Duodenal mucosa (tissue), 2 donors: Measurements from ENCODE around the gene PDE4B.

Experiments
- H3K27ac ChIP-seq: one replicate; pipeline ENCODE4 v1.7.0; 2013; ENCODE audit warnings: low read depth, low read length
- H3K27me3 ChIP-seq, 2 donors: one replicate each; pipeline ENCODE4 v1.7.0; 2013; ENCODE audit warnings: low read length in 2 of 2, control low read depth in 1 of 2; ENCODE audit not compliant: insufficient read depth in 2 of 2, control insufficient read depth in 1 of 2
- H3K36me3 ChIP-seq, 2 donors: one replicate each; pipeline ENCODE4 v1.7.0; 2013; ENCODE audit warnings: low read length in 2 of 2, control low read depth in 1 of 2; ENCODE audit not compliant: insufficient read depth in 2 of 2, control insufficient read depth in 1 of 2
- H3K4me1 ChIP-seq, 2 donors: one replicate each; pipeline ENCODE4 v1.7.0; 2013; ENCODE audit warnings: low read length in 2 of 2, control low read depth in 1 of 2; ENCODE audit not compliant: insufficient read depth in 2 of 2, control insufficient read depth in 1 of 2
- H3K4me3 ChIP-seq, 2 donors: one replicate each; pipeline ENCODE4 v1.7.0; 2013; ENCODE audit warnings: low read length in 2 of 2, low read depth in 1 of 2
- H3K9ac ChIP-seq, 2 donors: one replicate each; pipeline ENCODE4 v1.7.0; 2013; ENCODE audit warnings: low read length in 2 of 2, low read depth in 1 of 2
- H3K9me3 ChIP-seq, 2 donors: one replicate each; pipeline ENCODE4 v1.7.0; 2013; ENCODE audit warnings: low read length in 2 of 2, control low read depth in 1 of 2; ENCODE audit not compliant: control insufficient read depth in 1 of 2

The PDE4B gene

DNA sequence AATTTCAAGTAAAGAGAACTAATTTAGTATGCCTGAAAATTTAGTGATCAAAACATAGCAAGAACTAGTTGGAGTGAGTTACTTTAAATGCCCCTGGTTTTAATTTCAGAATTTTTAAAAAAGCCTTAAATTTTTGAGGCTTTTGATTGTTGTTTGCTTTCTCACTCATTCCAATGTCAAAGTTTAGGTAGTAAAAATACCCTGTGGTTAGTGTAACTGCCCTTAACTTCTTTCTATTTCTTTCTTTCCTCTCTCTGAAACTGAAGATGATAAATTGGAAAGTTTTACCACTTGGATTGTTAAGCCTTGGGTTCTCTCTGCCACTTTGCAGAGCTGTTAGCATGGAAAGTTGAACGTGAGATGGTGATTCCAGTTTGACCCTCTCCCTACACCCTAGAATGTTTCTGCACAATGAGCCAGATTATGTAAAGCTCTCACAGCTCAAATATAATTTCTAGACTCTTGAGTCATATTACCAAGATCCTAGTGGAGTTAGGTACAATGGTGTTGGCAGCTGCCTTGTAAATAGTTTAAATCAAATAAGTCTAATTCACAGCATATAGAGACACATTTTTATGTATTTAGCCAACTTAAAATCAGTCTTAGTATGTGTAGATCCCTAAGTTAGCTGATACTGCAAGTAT is 548.9 kb downstream of the PDE4B start:
- no peaks in the 10 kb centered on the region for H3K36me3 ChIP-seq
- no peak overlapping the region for H3K27ac ChIP-seq
- H3K4me1 ChIP-seq: peaks cover 8 to 26% of the 10 kb centered on the region in 2 donors
- H3K27me3 ChIP-seq: no peaks in the 10 kb centered on the region
- no peak overlapping the region for H3K4me3 ChIP-seq
- H3K9me3 ChIP-seq: no peaks in the 10 kb centered on the region
- no peak overlapping the region for H3K9ac ChIP-seq

GRCh38 chr1:66342707-66343106 is 550.0 kb downstream of the PDE4B start:
- Histone ChIP-seq H3K4me3 (no peak overlapping the region), H3K4me1 (peaks cover 0 to 15% of the 10 kb centered on the region in 2 donors), H3K27ac (no peak overlapping the region), H3K27me3 (no peaks in the 10 kb centered on the region), H3K36me3 (no peaks in the 10 kb centered on the region), H3K9me3 (no peaks in the 10 kb centered on the region), H3K9ac (no peak overlapping the region)

DNA sequence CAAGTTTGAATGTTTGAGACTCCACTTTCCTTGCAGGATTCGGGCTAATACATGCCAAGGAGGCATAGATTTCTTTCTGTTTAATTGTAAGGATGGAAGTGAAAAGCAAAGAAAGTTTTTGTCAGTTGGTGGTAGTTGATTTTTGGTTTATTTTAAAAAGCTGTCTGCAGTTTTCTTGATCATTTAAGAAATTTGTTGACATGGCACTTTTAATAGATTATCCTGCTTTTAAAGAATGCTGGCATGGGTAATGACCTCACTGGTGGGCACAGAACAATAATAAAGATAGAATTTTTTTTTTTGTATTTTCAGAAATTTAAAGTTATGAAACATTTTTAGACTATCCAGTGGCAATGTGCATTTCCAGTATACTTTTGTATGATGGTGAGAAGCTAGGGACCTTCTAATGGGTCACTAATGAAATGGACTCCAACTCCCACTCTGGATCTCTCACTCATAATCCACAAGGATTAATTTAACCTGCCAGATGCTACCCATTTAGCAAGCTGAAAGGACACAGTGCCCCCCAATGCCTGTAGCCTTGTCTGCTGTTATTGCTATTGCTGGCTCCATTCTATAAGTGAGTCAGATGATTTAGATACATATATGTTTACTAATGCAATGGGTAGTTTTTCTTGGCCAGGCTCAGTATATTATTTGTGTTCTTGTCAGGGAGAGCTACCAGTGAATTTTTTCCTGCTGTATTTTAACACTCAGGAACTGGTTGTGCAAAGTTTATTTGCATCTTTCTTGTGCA is 551.1 kb downstream of the PDE4B start:
- Histone ChIP-seq H3K9ac (no peak overlapping the region), H3K4me3 (no peak overlapping the region), H3K27me3 (no peaks in the 10 kb centered on the region), H3K9me3 (no peaks in the 10 kb centered on the region), H3K4me1 (peaks cover 0 to 15% of the 10 kb centered on the region in 2 donors), H3K27ac (no peak overlapping the region), H3K36me3 (no peaks in the 10 kb centered on the region)

DNA sequence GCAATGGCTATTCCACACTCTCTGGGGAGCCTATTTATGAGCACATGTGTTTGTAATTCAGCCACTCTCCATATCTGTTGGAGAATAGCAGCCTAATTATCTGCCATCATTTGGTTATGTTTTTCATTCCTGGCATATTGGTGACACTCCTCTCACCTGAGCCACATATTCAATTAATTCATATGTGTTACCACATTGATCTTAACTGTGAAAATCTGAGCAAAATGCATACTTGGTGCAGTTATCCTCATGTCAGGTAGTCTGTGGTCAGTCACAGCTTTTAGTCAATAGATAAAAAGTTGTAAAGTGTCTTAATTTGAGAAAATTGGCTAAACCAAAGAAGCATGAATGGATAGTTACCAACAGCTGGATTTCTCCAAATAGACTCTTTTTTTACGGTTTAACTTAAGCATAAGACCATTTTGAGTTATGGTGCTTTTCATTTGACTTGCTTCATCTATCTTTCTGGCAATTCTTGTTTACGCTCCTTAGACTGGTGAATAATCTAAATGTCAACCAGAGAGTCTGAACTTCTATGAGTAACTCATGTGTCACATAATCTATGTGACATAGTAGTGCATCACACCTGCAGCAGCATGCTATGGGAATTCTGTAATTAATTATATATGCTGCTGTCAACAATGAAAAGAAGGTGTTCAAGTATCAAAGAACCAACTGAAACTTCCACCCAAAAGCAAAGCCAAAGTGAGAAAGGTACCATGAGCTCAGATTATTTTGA is 553.5 kb downstream of the PDE4B start:
- no peaks in the 10 kb centered on the region for H3K9me3 ChIP-seq
- H3K36me3 ChIP-seq: no peaks in the 10 kb centered on the region
- H3K27ac ChIP-seq: no peak overlapping the region
- H3K4me1 ChIP-seq: peaks cover 7 to 27% of the 10 kb centered on the region in 2 donors
- H3K4me3 ChIP-seq: no peak overlapping the region
- no peaks in the 10 kb centered on the region for H3K27me3 ChIP-seq
- H3K9ac ChIP-seq: no peak overlapping the region

DNA sequence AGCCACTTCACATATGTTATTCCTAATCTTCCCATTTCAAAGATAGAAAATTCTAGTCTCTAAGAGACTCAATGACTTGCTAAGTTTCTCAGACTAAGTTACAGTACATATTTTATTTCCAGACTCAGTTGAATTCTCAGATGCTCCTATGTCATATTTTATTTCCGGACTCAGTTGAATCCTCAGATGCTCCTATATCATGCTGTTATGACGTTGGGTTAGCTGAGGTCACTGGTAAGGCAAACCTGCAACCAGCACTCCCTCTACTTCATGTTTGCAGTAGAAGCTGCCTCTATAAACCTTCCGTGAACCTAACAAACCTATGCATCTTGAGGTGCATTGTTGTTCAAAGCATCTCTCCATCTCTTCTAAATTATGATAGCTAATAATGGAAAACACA is 554.2 kb downstream of the PDE4B start:
- Histone ChIP-seq H3K9ac (no peak overlapping the region), H3K4me3 (no peak overlapping the region), H3K27me3 (no peaks in the 10 kb centered on the region), H3K36me3 (no peaks in the 10 kb centered on the region), H3K27ac (no peak overlapping the region), H3K9me3 (no peaks in the 10 kb centered on the region), H3K4me1 (peaks cover 7 to 32% of the 10 kb centered on the region in 2 donors)

DNA sequence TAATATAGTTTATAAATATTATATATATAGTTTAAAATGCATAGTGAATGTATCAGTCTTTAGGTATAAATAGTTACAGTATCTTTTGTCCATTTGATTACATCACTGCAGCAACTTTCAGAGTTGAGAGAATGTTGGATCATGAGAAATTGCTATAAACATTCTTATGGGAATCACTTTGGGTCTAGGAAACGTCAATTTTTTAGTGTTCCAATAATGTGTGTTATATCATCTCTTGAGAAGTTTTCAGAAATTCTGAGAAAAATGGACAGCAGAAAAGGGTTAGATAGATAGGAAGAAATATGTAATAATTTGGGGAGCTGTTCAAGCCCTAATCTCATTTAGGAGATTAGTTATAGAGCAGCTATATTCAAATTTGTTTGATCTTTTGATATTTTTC is 556.1 kb downstream of the PDE4B start:
- H3K36me3 ChIP-seq: no peaks in the 10 kb centered on the region
- peaks cover 12 to 43% of the 10 kb centered on the region in 2 donors for H3K4me1 ChIP-seq
- no peaks in the 10 kb centered on the region for H3K27me3 ChIP-seq
- H3K27ac ChIP-seq: no peak overlapping the region
- no peaks in the 10 kb centered on the region for H3K9me3 ChIP-seq
- H3K4me3 ChIP-seq: no peak overlapping the region
- H3K9ac ChIP-seq: no peak overlapping the region

- no peak overlapping the region for H3K4me3 ChIP-seq
- peaks cover 15 to 43% of the 10 kb centered on the region in 2 donors for H3K4me1 ChIP-seq
- H3K36me3 ChIP-seq: no peaks in the 10 kb centered on the region
- peak overlapping the region in 1 of 2 donors; percentile 33 for H3K9ac ChIP-seq
- H3K27ac ChIP-seq: peak overlapping the region; percentile 28
- H3K27me3 ChIP-seq: no peaks in the 10 kb centered on the region
- H3K9me3 ChIP-seq: no peaks in the 10 kb centered on the region
Observed at GRCh38 chr1:66349242-66349641, 556.5 kb downstream of the PDE4B start.

- Histone ChIP-seq H3K4me1 (peaks cover 15 to 43% of the 10 kb centered on the region in 2 donors), H3K27ac (peak overlapping the region; percentile 76), H3K9ac (peak overlapping the region; percentile 9 to 33), H3K9me3 (no peaks in the 10 kb centered on the region), H3K4me3 (peak overlapping the region; percentile 17), H3K27me3 (no peaks in the 10 kb centered on the region), H3K36me3 (no peaks in the 10 kb centered on the region)
Observed at GRCh38 chr1:66350001-66350547, 557.4 kb downstream of the PDE4B start.

DNA sequence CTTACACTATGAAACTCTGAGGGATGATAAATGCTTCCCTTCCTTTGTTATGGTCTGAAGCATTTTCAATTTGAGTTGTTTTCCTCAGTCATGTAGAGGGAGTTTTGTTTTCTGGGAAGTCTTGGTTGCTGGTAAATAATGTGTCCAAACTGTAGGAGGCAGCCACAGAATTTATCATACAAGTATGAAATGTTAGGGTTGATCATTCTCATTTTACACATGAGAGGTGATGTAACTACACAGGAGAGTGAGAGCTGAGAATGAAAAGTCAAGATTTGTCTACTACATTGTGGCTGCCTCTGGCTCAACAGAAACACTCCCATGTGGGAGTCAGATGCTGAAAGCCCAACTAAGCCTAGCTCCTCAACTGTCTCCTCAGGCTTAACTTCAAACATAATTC is 558.8 kb downstream of the PDE4B start:
- Histone ChIP-seq H3K9ac (no peak overlapping the region), H3K27me3 (no peaks in the 10 kb centered on the region), H3K9me3 (no peaks in the 10 kb centered on the region), H3K36me3 (no peaks in the 10 kb centered on the region), H3K27ac (no peak overlapping the region), H3K4me3 (no peak overlapping the region), H3K4me1 (peaks cover 15 to 37% of the 10 kb centered on the region in 2 donors)

DNA sequence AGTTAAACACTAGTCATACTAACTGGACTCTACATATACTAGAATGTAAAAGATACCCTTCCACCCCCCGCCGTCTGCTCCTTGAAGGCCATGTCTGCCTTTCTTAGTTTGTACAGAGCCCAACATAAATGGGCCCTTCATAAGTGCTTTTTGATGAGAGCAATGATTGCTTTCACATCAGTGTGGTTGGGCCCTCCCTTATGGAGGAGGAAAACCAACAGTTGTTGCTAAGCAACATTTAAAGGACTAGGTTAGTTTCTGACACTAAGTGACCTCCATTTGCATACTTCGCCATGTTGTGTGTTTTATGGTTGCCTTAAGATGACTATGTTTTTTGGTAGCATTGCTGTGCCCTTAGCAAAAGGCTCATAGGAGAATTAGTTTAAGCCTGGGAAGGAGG is 559.2 kb downstream of the PDE4B start:
- peaks cover 15 to 37% of the 10 kb centered on the region in 2 donors for H3K4me1 ChIP-seq
- H3K9ac ChIP-seq: no peak overlapping the region
- peaks cover 0 to 3% of the 10 kb centered on the region in 2 donors for H3K36me3 ChIP-seq
- no peaks in the 10 kb centered on the region for H3K27me3 ChIP-seq
- H3K27ac ChIP-seq: no peak overlapping the region
- H3K9me3 ChIP-seq: no peaks in the 10 kb centered on the region
- H3K4me3 ChIP-seq: no peak overlapping the region
